ENCODE data around the gene CBFA2T2.

Gene CBFA2T2

DNA sequence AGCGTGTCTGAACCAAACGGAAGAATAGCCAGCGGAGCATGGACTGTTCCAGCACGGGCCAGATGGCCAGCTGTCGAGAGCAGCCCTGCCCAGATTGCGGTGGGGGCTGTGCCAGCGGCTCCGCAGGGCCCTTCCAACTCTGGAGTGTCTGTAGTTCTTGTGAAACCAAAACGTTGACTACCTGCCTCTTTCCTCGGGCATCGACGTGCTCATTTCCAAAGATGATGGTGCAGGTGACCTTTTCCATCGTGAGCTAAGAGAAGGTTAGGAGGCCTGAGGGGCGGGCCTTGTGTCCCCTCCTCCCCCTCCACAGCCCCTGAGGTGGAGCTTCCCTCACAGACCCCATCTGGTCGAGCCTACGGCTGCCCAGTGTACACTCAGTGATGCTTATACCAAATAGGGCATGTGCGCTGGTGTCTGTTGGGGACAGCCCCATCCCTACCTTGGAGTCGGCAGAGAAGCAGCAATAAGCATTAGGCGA is 159.3 kb downstream of the CBFA2T2 start:
- H4K91ac ChIP-seq (ENCODE audit: low read depth, low read length): no peak overlapping the region

DNA sequence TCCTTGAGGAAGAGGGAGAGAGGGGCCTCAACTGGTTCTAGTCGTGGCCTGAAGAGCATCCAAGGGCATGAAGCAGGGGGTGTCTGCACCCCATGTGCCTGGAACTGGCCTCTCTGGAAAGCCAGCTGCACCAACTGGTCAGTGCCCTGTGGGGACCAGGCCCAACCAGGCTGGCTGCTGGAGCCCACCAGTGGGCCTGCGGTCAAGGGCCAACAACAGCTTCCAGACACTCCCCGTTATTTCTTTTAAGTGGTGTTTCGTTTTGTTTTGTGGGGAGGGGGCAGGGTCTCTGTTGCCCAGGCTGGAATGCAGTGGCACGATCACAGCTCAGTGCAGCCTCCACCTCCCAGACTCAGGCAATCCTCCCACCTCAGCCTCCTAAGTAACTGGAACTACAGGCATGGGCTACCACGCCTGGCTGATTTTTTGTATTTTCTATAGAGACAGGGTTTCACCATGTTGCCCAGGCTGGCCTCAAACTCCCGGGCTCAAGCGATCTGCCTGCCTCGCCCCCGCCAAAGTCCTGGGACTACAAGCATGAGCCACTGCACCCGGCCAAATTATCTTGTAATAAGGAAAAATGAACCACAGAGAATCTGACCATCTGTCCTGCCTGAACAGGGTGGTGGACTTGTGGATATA is 160.3 kb downstream of the CBFA2T2 start:
- H2BK120ac ChIP-seq (ENCODE audit: insufficient read depth, low read length, poor library complexity): no peak overlapping the region
- no peak overlapping the region for H4K8ac ChIP-seq (ENCODE audit: low read depth, low read length)
- no peaks in the 10 kb centered on the region for H3K79me1 ChIP-seq (ENCODE audit: low read length)
- H2AK5ac ChIP-seq (ENCODE audit: low read length): no peak overlapping the region
- no peaks in the 10 kb centered on the region for H3K9me3 ChIP-seq (ENCODE audit: insufficient read depth, low read depth, low read length)
- peaks cover 4 to 9% of the 10 kb centered on the region in 2 experiments for H3K36me3 ChIP-seq (ENCODE audit: control insufficient read depth in 1 of 2, insufficient read depth in 2 of 2, low read length in 2 of 2)
- no peak overlapping the region for H3K23ac ChIP-seq (ENCODE audit: low read length)
- H2AFZ ChIP-seq (ENCODE audit: insufficient read depth, low read length, poor library complexity): no peak overlapping the region
- H3K14ac ChIP-seq (ENCODE audit: low read length): no peak overlapping the region
- no peak overlapping the region for H4K12ac ChIP-seq (ENCODE audit: low read depth, low read length)
- no peak overlapping the region for H3K4ac ChIP-seq (ENCODE audit: low read depth, low read length)
- no peak overlapping the region for H2BK12ac ChIP-seq (ENCODE audit: low read length)
- no peak overlapping the region for H3K18ac ChIP-seq (ENCODE audit: low read length)
- no peak for DNase-seq
- WGBS (ENCODE audit: extremely low coverage, insufficient coverage, insufficient read length): no CpG with 5 or more reads among the region's 11 CpGs
- no peak overlapping the region for H4K91ac ChIP-seq (ENCODE audit: low read depth, low read length)
- H3K4me2 ChIP-seq (ENCODE audit: low read length): no peak overlapping the region
- H3K27ac ChIP-seq (ENCODE audit: low read depth, low read length): no peak overlapping the region
- no peaks in the 10 kb centered on the region for H3K27me3 ChIP-seq (ENCODE audit: insufficient read depth, low read length)
- no peaks in the 10 kb centered on the region for H3K79me2 ChIP-seq (ENCODE audit: control insufficient read depth, insufficient read depth, low read length, poor library complexity)
- no peak overlapping the region for H3K9ac ChIP-seq (ENCODE audit: low read length)
- H3K4me1 ChIP-seq (ENCODE audit: control insufficient read depth in 1 of 2, insufficient read depth in 2 of 2, low read length in 2 of 2): peaks cover 6 to 9% of the 10 kb centered on the region in 2 experiments
- H2BK5ac ChIP-seq (ENCODE audit: low read depth, low read length, poor library complexity): no peak overlapping the region
- no peak overlapping the region for H3K4me3 ChIP-seq (ENCODE audit: low read depth, low read length)

More for the DNA sequence above, 159.3 kb downstream of the CBFA2T2 start:
- no peak overlapping the region for H3K18ac ChIP-seq (ENCODE audit: low read length)
- no peak overlapping the region for H2BK120ac ChIP-seq (ENCODE audit: insufficient read depth, low read length, poor library complexity)
- peaks cover 0 to 2% of the 10 kb centered on the region in 2 experiments for H3K4me1 ChIP-seq (ENCODE audit: control insufficient read depth in 1 of 2, insufficient read depth in 2 of 2, low read length in 2 of 2)
- H3K14ac ChIP-seq (ENCODE audit: low read length): no peak overlapping the region
- no peak overlapping the region for H2BK12ac ChIP-seq (ENCODE audit: low read length)
- no peak overlapping the region for H3K9ac ChIP-seq (ENCODE audit: low read length)
- H2AFZ ChIP-seq (ENCODE audit: insufficient read depth, low read length, poor library complexity): no peak overlapping the region
- H3K27ac ChIP-seq (ENCODE audit: low read depth, low read length): no peak overlapping the region
- H3K79me2 ChIP-seq (ENCODE audit: control insufficient read depth, insufficient read depth, low read length, poor library complexity): no peaks in the 10 kb centered on the region
- no peak overlapping the region for H4K8ac ChIP-seq (ENCODE audit: low read depth, low read length)
- no peaks in the 10 kb centered on the region for H3K79me1 ChIP-seq (ENCODE audit: low read length)
- WGBS (ENCODE audit: extremely low coverage, insufficient coverage, insufficient read length): no CpG with 5 or more reads among the region's 19 CpGs
- peaks cover 11 to 17% of the 10 kb centered on the region in 2 experiments for H3K36me3 ChIP-seq (ENCODE audit: control insufficient read depth in 1 of 2, insufficient read depth in 2 of 2, low read length in 2 of 2)
- no peak overlapping the region for H2AK5ac ChIP-seq (ENCODE audit: low read length)
- H3K27me3 ChIP-seq (ENCODE audit: insufficient read depth, low read length): no peaks in the 10 kb centered on the region
- no peak overlapping the region for H3K4ac ChIP-seq (ENCODE audit: low read depth, low read length)
- H3K9me3 ChIP-seq (ENCODE audit: insufficient read depth, low read depth, low read length): no peaks in the 10 kb centered on the region
- no peak overlapping the region for H3K4me3 ChIP-seq (ENCODE audit: low read depth, low read length)
- H4K12ac ChIP-seq (ENCODE audit: low read depth, low read length): no peak overlapping the region
- H2BK5ac ChIP-seq (ENCODE audit: low read depth, low read length, poor library complexity): no peak overlapping the region
- no peak overlapping the region for H3K4me2 ChIP-seq (ENCODE audit: low read length)
- no peak for DNase-seq
- H3K23ac ChIP-seq (ENCODE audit: low read length): no peak overlapping the region

DNA sequence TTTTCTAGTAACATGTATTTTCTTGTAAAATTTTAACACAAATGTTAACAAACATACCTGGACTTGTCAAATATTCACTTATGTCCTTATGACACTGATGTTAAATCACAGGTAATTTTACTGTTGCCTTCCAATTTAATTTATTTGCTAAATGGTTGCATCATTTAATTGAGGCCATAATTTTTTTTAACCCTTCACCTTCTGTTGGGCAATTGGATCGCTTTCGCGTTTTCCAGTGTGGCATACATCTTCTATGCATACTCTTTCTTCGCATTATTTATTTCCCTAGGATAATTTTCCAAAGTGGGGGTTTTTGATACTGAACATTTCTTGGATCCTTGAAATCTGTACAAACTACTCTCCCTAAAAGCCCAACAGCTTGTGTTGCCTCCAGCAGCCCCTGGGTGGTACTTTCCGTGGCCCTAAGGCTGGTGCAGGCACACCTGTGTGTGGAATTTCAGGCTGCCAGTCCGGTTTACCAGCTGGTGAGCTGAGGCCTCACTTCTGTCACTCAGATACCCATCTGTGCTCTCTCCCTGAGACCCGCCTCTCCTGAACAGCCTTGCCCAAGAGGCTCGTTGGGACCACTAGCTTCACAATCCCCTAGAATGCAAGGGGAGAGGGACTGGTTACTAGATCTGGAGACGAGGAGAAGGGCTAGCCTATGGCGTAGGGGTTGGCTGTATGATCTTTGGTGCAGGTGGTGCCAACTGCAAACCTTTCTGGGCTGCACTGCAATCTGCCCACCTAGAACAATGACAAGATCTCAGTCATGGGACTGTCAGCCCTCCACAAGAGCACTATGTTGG is 161.1 kb downstream of the CBFA2T2 start:
- Histone ChIP-seq H4K12ac (ENCODE audit: low read depth, low read length) (no peak overlapping the region), H3K4ac (ENCODE audit: low read depth, low read length) (no peak overlapping the region), H2AFZ (ENCODE audit: insufficient read depth, low read length, poor library complexity) (no peak overlapping the region), H3K4me2 (ENCODE audit: low read length) (no peak overlapping the region), H3K79me2 (ENCODE audit: control insufficient read depth, insufficient read depth, low read length, poor library complexity) (no peaks in the 10 kb centered on the region), H2BK5ac (ENCODE audit: low read depth, low read length, poor library complexity) (no peak overlapping the region), H3K4me3 (ENCODE audit: low read depth, low read length) (no peak overlapping the region), H3K79me1 (ENCODE audit: low read length) (no peaks in the 10 kb centered on the region), H3K18ac (ENCODE audit: low read length) (no peak overlapping the region), H3K23ac (ENCODE audit: low read length) (no peak overlapping the region), H4K91ac (ENCODE audit: low read depth, low read length) (no peak overlapping the region), H3K9ac (ENCODE audit: low read length) (no peak overlapping the region), H2AK5ac (ENCODE audit: low read length) (no peak overlapping the region), H3K27ac (ENCODE audit: low read depth, low read length) (no peak overlapping the region), H4K8ac (ENCODE audit: low read depth, low read length) (no peak overlapping the region), H2BK12ac (ENCODE audit: low read length) (no peak overlapping the region), H3K36me3 (ENCODE audit: control insufficient read depth in 1 of 2, insufficient read depth in 2 of 2, low read length in 2 of 2) (peaks cover 2 to 6% of the 10 kb centered on the region in 2 experiments), H2BK120ac (ENCODE audit: insufficient read depth, low read length, poor library complexity) (no peak overlapping the region), H3K27me3 (ENCODE audit: insufficient read depth, low read length) (no peaks in the 10 kb centered on the region), H3K9me3 (ENCODE audit: insufficient read depth, low read depth, low read length) (no peaks in the 10 kb centered on the region), H3K14ac (ENCODE audit: low read length) (no peak overlapping the region), H3K4me1 (ENCODE audit: control insufficient read depth in 1 of 2, insufficient read depth in 2 of 2, low read length in 2 of 2) (peaks cover 7 to 10% of the 10 kb centered on the region in 2 experiments)
- WGBS (ENCODE audit: extremely low coverage, insufficient coverage, insufficient read length): no CpG with 5 or more reads among the region's 10 CpGs
- DNase-seq: peak; percentile 66 to 82

DNA sequence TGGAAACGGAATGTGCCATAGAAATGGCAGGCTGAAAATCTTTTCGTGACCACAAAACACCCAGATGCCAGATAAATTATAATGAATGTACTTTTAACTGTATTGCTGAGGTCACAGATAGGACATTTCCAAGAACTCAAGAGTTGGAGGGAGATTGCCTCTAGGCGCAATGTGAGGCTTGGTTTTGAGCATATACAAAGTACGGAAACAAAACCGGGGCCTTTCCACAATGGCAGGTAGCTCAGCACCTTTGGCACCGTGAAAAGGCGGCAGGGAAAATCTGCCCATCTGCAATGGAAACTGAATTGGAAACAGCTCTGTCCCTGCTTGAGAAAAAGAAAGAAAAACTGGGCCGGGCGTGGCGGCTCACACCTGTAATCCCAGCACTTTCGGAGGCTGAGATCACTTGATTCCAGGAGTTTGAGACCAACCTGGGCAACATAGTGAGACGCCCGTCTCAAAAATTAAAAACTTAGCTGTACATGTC is 161.7 kb downstream of the CBFA2T2 start:
- H4K12ac ChIP-seq (ENCODE audit: low read depth, low read length): no peak overlapping the region
- H2BK120ac ChIP-seq (ENCODE audit: insufficient read depth, low read length, poor library complexity): no peak overlapping the region
- no peak overlapping the region for H2BK12ac ChIP-seq (ENCODE audit: low read length)
- H3K36me3 ChIP-seq (ENCODE audit: control insufficient read depth in 1 of 2, insufficient read depth in 2 of 2, low read length in 2 of 2): peaks cover 2 to 6% of the 10 kb centered on the region in 2 experiments
- H2BK5ac ChIP-seq (ENCODE audit: low read depth, low read length, poor library complexity): no peak overlapping the region
- H3K4me2 ChIP-seq (ENCODE audit: low read length): no peak overlapping the region
- H3K23ac ChIP-seq (ENCODE audit: low read length): no peak overlapping the region
- H3K9me3 ChIP-seq (ENCODE audit: insufficient read depth, low read depth, low read length): no peaks in the 10 kb centered on the region
- no peak overlapping the region for H4K91ac ChIP-seq (ENCODE audit: low read depth, low read length)
- H2AFZ ChIP-seq (ENCODE audit: insufficient read depth, low read length, poor library complexity): no peak overlapping the region
- H3K4me3 ChIP-seq (ENCODE audit: low read depth, low read length): no peak overlapping the region
- no peaks in the 10 kb centered on the region for H3K27me3 ChIP-seq (ENCODE audit: insufficient read depth, low read length)
- H3K79me2 ChIP-seq (ENCODE audit: control insufficient read depth, insufficient read depth, low read length, poor library complexity): no peaks in the 10 kb centered on the region
- H4K8ac ChIP-seq (ENCODE audit: low read depth, low read length): no peak overlapping the region
- peaks cover 7 to 10% of the 10 kb centered on the region in 2 experiments for H3K4me1 ChIP-seq (ENCODE audit: control insufficient read depth in 1 of 2, insufficient read depth in 2 of 2, low read length in 2 of 2)
- H3K4ac ChIP-seq (ENCODE audit: low read depth, low read length): no peak overlapping the region
- no peak overlapping the region for H3K9ac ChIP-seq (ENCODE audit: low read length)
- H2AK5ac ChIP-seq (ENCODE audit: low read length): no peak overlapping the region
- no peak overlapping the region for H3K14ac ChIP-seq (ENCODE audit: low read length)
- peak in 1 of 2 donors; percentile 24 for DNase-seq
- H3K27ac ChIP-seq (ENCODE audit: low read depth, low read length): no peak overlapping the region
- no peaks in the 10 kb centered on the region for H3K79me1 ChIP-seq (ENCODE audit: low read length)
- no peak overlapping the region for H3K18ac ChIP-seq (ENCODE audit: low read length)
- no CpG with 5 or more reads among the region's 13 CpGs for WGBS (ENCODE audit: extremely low coverage, insufficient coverage, insufficient read length)

Measured in trophoblast cell (in vitro differentiated cells and primary cell).